A673 (cell line): ENCODE data around the gene ANKRD13B. TPM values are rescaled to one million over a fixed set of nuclear protein-coding genes. Genes with fewer than 3 reads are reported as not detected.

ENCODE experiments used
- BruUV-seq: library from RNA; stranded (reverse); fragments of 400-500 nt; replicated peaks from 2 replicates; lab custom pipeline; 2021; lab: Mats Ljungman, UMichigan
- CTCF ChIA-PET: fragments of 300-600 bp; sonication (Branson Sonifier 250); formaldehyde crosslinking; loops from one replicate; lab custom pipeline; 2022; ENCODE audit warnings: antibody characterized with exemption; lab: Charles Lee
- POLR2A ChIA-PET: fragments of 300-600 bp; sonication (Branson Sonifier 250); formaldehyde crosslinking; loops from one replicate; lab custom pipeline; 2022; ENCODE audit warnings: antibody characterized with exemption; ENCODE audit not compliant: low non-redundant PET; lab: Charles Lee
- DNase-seq: peaks from one replicate; pipeline ENCODE4 v3.0.0-alpha.2; 2015; ENCODE audit warnings: low spot score
- H3K27ac ChIP-seq: fragments of 200-600 bp; sonication (generic); 2 replicates; pipeline ENCODE4 v1.5.1; 2016; ENCODE audit warnings: mixed run types, low read depth, mild to moderate bottlenecking, mixed read lengths, antibody characterized with exemption, low read length; ENCODE audit not compliant: poor library complexity, severe bottlenecking
- H3K27me3 ChIP-seq: fragments of 200-600 bp; sonication (generic); replicated peaks from 2 replicates; pipeline ENCODE4 v1.6.1; 2017; ENCODE audit warnings: mixed run types, low read depth, mild to moderate bottlenecking, mixed read lengths, antibody characterized with exemption, low read length; ENCODE audit not compliant: insufficient read depth, poor library complexity
- H3K36me3 ChIP-seq: fragments of 200-600 bp; sonication (generic); 2 replicates; pipeline ENCODE4 v1.6.1; 2016; ENCODE audit warnings: mixed run types, mild to moderate bottlenecking, mixed read lengths, antibody characterized with exemption, low read length; ENCODE audit not compliant: insufficient read depth, poor library complexity, severe bottlenecking
- H3K4me1 ChIP-seq: fragments of 200-600 bp; sonication (generic); 2 replicates; pipeline ENCODE4 v1.6.1; 2017; ENCODE audit warnings: mixed run types, mild to moderate bottlenecking, mixed read lengths, antibody characterized with exemption, low read length; ENCODE audit not compliant: insufficient read depth, poor library complexity, severe bottlenecking
- H3K4me3 ChIP-seq: fragments of 200-600 bp; sonication (generic); 2 replicates; pipeline ENCODE4 v1.5.1; 2016; ENCODE audit warnings: low read depth, mixed run types, mild to moderate bottlenecking, mixed read lengths, low read length; ENCODE audit not compliant: poor library complexity, severe bottlenecking
- H3K9me3 ChIP-seq: fragments of 200-600 bp; sonication (generic); 2 replicates; pipeline ENCODE4 v1.6.1; 2016; ENCODE audit warnings: mixed run types, low read depth, mild to moderate bottlenecking, mixed read lengths, antibody characterized with exemption, low read length; ENCODE audit not compliant: poor library complexity, severe bottlenecking
- EZH2 ChIP-seq: fragments of 200-600 bp; sonication (generic); IDR thresholded peaks from 2 replicates; pipeline ENCODE4 v1.6.1; 2017; ENCODE audit warnings: borderline replicate concordance, low read depth, mild to moderate bottlenecking, mixed read lengths, antibody characterized with exemption, low read length; ENCODE audit not compliant: poor library complexity, severe bottlenecking
- intact Hi-C: fragments of 100-400 bp; cut with micrococcal nuclease; formaldehyde crosslinking; loops from one replicate; pipeline ENCODE4 v1.10.0; 2022; ENCODE audit not compliant: unreplicated experiment
- total RNA-seq: library from RNA; stranded (reverse); gene quantifications from 2 replicates; pipeline ENCODE4 v1.2.3, GENCODE V29; 2021
- TF ChIP-seq, protein P1 (sequence below): fragments of 300-800, 200-600 bp; sonication (generic); conservative IDR thresholded peaks from 2 replicates; pipeline ENCODE4 v1.5.1; 2017; ENCODE audit warnings: low read depth, mild to moderate bottlenecking, antibody characterized with exemption, low read length, moderate library complexity, mixed read lengths

The ANKRD13B gene
- total RNA-seq, 1 experiment from 2014 or later, result 81.5 TPM

DNA sequence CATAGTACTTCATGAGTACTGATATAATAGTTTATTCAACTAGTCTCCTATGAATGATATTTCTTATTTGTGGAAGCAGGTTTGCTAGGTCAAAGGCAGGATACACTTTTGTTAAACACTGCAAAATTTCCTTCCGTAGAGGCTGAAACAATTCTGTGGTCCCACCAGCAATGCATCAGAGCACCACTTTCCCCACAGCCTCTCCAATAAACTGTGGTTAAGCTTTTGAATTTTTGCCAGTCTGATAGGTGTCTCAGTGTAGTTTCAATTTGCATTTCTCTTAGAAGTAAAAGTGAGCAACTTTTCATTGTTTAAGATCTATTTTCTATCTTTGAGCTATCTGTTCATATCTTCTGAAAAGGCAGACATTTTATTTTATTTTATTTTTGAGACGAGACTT is 66.2 kb downstream of the ANKRD13B start:
- no TSS peak for BruUV-seq
- no peak overlapping the region for H3K27ac ChIP-seq
- H3K4me3 ChIP-seq, result no peak overlapping the region
- TF ChIP-seq EZH2, result no peak
- TF ChIP-seq, protein P1, sequence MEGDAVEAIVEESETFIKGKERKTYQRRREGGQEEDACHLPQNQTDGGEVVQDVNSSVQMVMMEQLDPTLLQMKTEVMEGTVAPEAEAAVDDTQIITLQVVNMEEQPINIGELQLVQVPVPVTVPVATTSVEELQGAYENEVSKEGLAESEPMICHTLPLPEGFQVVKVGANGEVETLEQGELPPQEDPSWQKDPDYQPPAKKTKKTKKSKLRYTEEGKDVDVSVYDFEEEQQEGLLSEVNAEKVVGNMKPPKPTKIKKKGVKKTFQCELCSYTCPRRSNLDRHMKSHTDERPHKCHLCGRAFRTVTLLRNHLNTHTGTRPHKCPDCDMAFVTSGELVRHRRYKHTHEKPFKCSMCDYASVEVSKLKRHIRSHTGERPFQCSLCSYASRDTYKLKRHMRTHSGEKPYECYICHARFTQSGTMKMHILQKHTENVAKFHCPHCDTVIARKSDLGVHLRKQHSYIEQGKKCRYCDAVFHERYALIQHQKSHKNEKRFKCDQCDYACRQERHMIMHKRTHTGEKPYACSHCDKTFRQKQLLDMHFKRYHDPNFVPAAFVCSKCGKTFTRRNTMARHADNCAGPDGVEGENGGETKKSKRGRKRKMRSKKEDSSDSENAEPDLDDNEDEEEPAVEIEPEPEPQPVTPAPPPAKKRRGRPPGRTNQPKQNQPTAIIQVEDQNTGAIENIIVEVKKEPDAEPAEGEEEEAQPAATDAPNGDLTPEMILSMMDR, result no peak
- DNase-seq, result no peak
- H3K4me1 ChIP-seq, result peaks cover 24% of the 10 kb centered on the region
- POLR2A ChIA-PET, result no interaction called here
- H3K27me3 ChIP-seq, result no peaks in the 10 kb centered on the region
- CTCF ChIA-PET, result interaction anchor here (0.6 kb wide), 1 partner anchor 54 kb away, joined by 3 read pairs; no protein-coding TSS in a partner anchor
- intact Hi-C loops, result no loop called here
- H3K36me3 ChIP-seq, result peaks cover 25% of the 10 kb centered on the region
- H3K9me3 ChIP-seq, result no peaks in the 10 kb centered on the region

DNA sequence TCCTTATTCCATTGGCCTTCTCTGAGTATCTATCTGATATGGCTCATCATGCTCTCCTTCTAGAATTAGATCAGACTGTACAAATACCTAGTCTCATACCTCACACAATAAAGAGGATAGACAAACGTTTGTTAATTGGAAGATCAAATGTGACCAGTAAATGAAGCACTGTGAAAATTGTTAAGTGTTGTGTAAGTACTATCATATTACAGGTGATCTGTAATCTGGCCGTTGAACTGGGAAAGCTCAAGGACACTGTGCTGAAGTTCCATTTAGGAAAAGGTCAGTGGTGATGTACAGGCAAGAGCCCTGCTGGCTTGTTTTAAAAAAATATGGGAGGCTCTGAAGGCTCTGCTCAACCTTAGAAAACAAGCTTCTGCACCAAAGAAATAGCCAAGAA is 68.3 kb downstream of the ANKRD13B start:
- Histone ChIP-seq H3K27me3 (no peaks in the 10 kb centered on the region), H3K4me1 (peaks cover 36% of the 10 kb centered on the region), H3K9me3 (no peaks in the 10 kb centered on the region), H3K36me3 (peaks cover 30% of the 10 kb centered on the region), H3K4me3 (no peak overlapping the region), H3K27ac (no peak overlapping the region)
- intact Hi-C loops, result no loop called here
- POLR2A ChIA-PET, result no interaction called here
- CTCF ChIA-PET, result no interaction called here
- TF ChIP-seq, protein P1, result no peak
- no peak for TF ChIP-seq EZH2
- BruUV-seq, result no TSS peak
- DNase-seq, result no peak

DNA sequence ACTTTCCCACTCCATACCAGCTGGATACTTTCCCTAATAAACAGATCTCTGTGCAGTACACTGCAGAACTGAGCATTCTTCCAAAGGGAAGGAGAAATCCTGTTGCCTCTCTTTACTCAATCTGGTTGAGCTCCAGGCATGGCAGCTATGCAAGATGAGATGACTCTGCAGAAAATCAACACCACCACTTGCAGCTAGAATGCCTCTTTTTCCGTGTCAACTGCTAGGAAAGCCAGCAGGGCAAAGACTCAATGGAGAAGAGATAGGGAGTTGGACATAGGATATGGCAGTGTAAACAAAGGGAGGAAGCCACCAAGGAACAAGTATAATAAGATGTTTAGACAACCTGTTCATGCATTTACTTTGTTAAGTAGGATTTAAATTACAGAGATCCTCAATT is 70.2 kb downstream of the ANKRD13B start:
- Histone ChIP-seq H3K27me3 (no peaks in the 10 kb centered on the region), H3K9me3 (no peaks in the 10 kb centered on the region), H3K27ac (peak overlapping the region; percentile 35), H3K36me3 (peaks cover 49% of the 10 kb centered on the region), H3K4me1 (peaks cover 36% of the 10 kb centered on the region), H3K4me3 (no peak overlapping the region)
- POLR2A ChIA-PET, result interaction anchor here (0.5 kb wide), 1 partner anchor 804 kb away, joined by 4 read pairs; no protein-coding TSS in a partner anchor
- BruUV-seq, result no TSS peak
- DNase-seq, result no peak
- no peak for TF ChIP-seq EZH2
- TF ChIP-seq, protein P1, result no peak
- CTCF ChIA-PET, result no interaction called here
- intact Hi-C loops, result no loop called here

Other genes starting within 250 kb of the ANKRD13B start
- gene TAOK1, start 202.8 kb upstream of the ANKRD13B start, total RNA-seq, result 83.8 and 85.5 TPM in 2 replicates
- 5.4 and 8.0 TPM in 2 replicates for gene ABHD15, start 26.1 kb upstream of the ANKRD13B start, total RNA-seq
- 34.6 and 41.4 TPM in 2 replicates for gene TP53I13, start 24.4 kb upstream of the ANKRD13B start, total RNA-seq
- gene GIT1, start 3.5 kb upstream of the ANKRD13B start, total RNA-seq, result 120 and 125 TPM in 2 replicates
- gene CORO6, start 29.8 kb downstream of the ANKRD13B start, total RNA-seq, result 19.7 and 28.9 TPM in 2 replicates